Endothelial cell of umbilical vein (primary cell): ENCODE data around the gene SGCE. TPM values are rescaled to one million over a fixed set of nuclear protein-coding genes. Genes with fewer than 3 reads are reported as not detected.

ENCODE experiments used
- BruUV-seq: library from RNA; stranded (reverse); fragments of 400-500 nt; replicated peaks from 2 replicates; lab custom pipeline; 2021; lab: Mats Ljungman, UMichigan
- CTCF ChIA-PET: fragments of 300-600, 350-600 bp; sonication (Branson Sonifier 250); formaldehyde crosslinking; loops from one replicate; lab custom pipeline; 2021; ENCODE audit warnings: antibody characterized with exemption, inconsistent platforms; lab: Charles Lee
- POLR2A ChIA-PET: fragments of 300-600, 350-600 bp; sonication (Branson Sonifier 250); formaldehyde crosslinking; loops from one replicate; lab custom pipeline; 2021; ENCODE audit warnings: antibody characterized with exemption, inconsistent platforms; lab: Charles Lee
- DNase-seq: peaks from one replicate; pipeline ENCODE4 v3.0.0-alpha.2; 2011; ENCODE audit warnings: low read depth, low spot score
- FAIRE-seq: peaks from 2 replicates; lab custom pipeline; 2011; peaks lifted over from hg19 to GRCh38; lab: Jason Lieb, UNC
- H2AFZ ChIP-seq: 2 replicates; pipeline ENCODE4 v1.6.0; 2012; ENCODE audit warnings: low read depth, low read length, control low read depth, inconsistent platforms
- H3K27ac ChIP-seq: 2 replicates; pipeline ENCODE4 v1.5.1; 2011; ENCODE audit warnings: low read depth, mild to moderate bottlenecking, control low read depth, low read length, moderate library complexity; ENCODE audit not compliant: insufficient read depth
- H3K27me3 ChIP-seq, 2 experiments: 2 replicates each; pipeline versions ENCODE4 v1.6.0 to v1.6.1; 2011; ENCODE audit warnings: low read length in 2 of 2, mixed read lengths in 1 of 2; ENCODE audit not compliant: control insufficient read depth in 2 of 2, insufficient read depth in 2 of 2
- H3K36me3 ChIP-seq, 2 experiments: 2 replicates in 1 of 2; 3 replicates in 1 of 2; pipeline ENCODE4 v1.5.1; 2011; ENCODE audit warnings: low read length in 2 of 2, mild to moderate bottlenecking in 1 of 2, moderate library complexity in 1 of 2; ENCODE audit not compliant: control insufficient read depth in 2 of 2, insufficient read depth in 2 of 2; ENCODE audit errors: extremely low read depth in 1 of 2
- H3K4me1 ChIP-seq: 3 replicates; pipeline ENCODE4 v1.5.1; 2011; ENCODE audit warnings: mild to moderate bottlenecking, low read length; ENCODE audit not compliant: control insufficient read depth, insufficient read depth; ENCODE audit errors: extremely low read depth
- H3K4me2 ChIP-seq: 2 replicates; pipeline ENCODE4 v1.6.1; 2011; ENCODE audit warnings: low read length, control low read depth, mixed read lengths; ENCODE audit not compliant: insufficient read depth
- H3K4me3 ChIP-seq, 3 experiments: fragments of 200-600 bp in 1 of 3; sonication (generic), shearing (Covaris generic) in 1 of 3; replicated peaks in 1 of 3; 2 replicates each; pipeline ENCODE4 v1.5.1; 2011 to 2016; ENCODE audit warnings: control low read depth in 3 of 3, low read length in 3 of 3, mild to moderate bottlenecking in 2 of 3, inconsistent platforms in 1 of 3, low read depth in 1 of 3, moderate library complexity in 1 of 3; ENCODE audit not compliant: insufficient read depth in 1 of 3
- H3K79me2 ChIP-seq: 2 replicates; pipeline ENCODE4 v1.6.0; 2012; ENCODE audit warnings: low read length, inconsistent platforms; ENCODE audit not compliant: control insufficient read depth, insufficient read depth
- H3K9ac ChIP-seq: replicated peaks from 2 replicates; pipeline ENCODE3; 2011; ENCODE audit warnings: low read length, control low read depth; ENCODE audit not compliant: insufficient read depth; ENCODE audit errors: extremely low read depth
- H3K9me1 ChIP-seq: replicated peaks from 3 replicates; pipeline ENCODE4 v1.6.0; 2011; ENCODE audit warnings: mild to moderate bottlenecking, low read length; ENCODE audit not compliant: control insufficient read depth, insufficient read depth; ENCODE audit errors: extremely low read depth
- H3K9me3 ChIP-seq: replicated peaks from 2 replicates; pipeline ENCODE4 v1.5.1; 2012; ENCODE audit warnings: low read length, inconsistent platforms; ENCODE audit not compliant: control insufficient read depth, insufficient read depth
- H4K20me1 ChIP-seq: replicated peaks from 2 replicates; pipeline ENCODE3; 2011; ENCODE audit warnings: mild to moderate bottlenecking, low read length; ENCODE audit not compliant: control insufficient read depth, insufficient read depth; ENCODE audit errors: extremely low read depth
- CTCF ChIP-seq, 2 donors: IDR thresholded peaks; 1 replicate in 1 of 2; 2 replicates in 1 of 2; pipeline ENCODE4 v1.5.1; 2011; ENCODE audit warnings: low read length in 2 of 2, mild to moderate bottlenecking in 2 of 2, moderate library complexity in 2 of 2, control low read depth in 1 of 2, inconsistent platforms in 1 of 2, low read depth in 1 of 2; ENCODE audit not compliant: insufficient read depth in 1 of 2; ENCODE audit errors: extremely low read depth in 1 of 2
- EZH2 ChIP-seq: IDR thresholded peaks from 2 replicates; pipeline ENCODE4 v1.6.1; 2012; ENCODE audit warnings: borderline replicate concordance, low read depth, mild to moderate bottlenecking, moderate library complexity, low read length, inconsistent platforms; ENCODE audit not compliant: severe bottlenecking
- FOS ChIP-seq: IDR thresholded peaks from 2 replicates; pipeline ENCODE4 v1.6.1; 2011; ENCODE audit warnings: mild to moderate bottlenecking, low read length, moderate library complexity, borderline replicate concordance; ENCODE audit not compliant: insufficient read depth
- GATA2 ChIP-seq: IDR thresholded peaks from 2 replicates; pipeline ENCODE4 v1.7.0; 2011; ENCODE audit warnings: low read depth, mild to moderate bottlenecking, moderate library complexity, mixed read lengths, low read length; ENCODE audit not compliant: insufficient read length, insufficient read depth
- JUN ChIP-seq: IDR thresholded peaks from 2 replicates; pipeline ENCODE4 v1.6.1; 2011; ENCODE audit warnings: borderline replicate concordance, low read depth; ENCODE audit not compliant: insufficient read length, insufficient read depth
- MAX ChIP-seq: IDR thresholded peaks from 2 replicates; pipeline ENCODE4 v1.6.1; 2011; ENCODE audit not compliant: insufficient read depth, insufficient read length
- MYC ChIP-seq: IDR thresholded peaks from one replicate; pipeline ENCODE4 v1.6.1; 2011; ENCODE audit warnings: mild to moderate bottlenecking, low read depth, low read length
- POLR2A ChIP-seq: IDR thresholded peaks from 2 replicates; pipeline ENCODE4 v1.6.1; 2012; ENCODE audit warnings: low read depth, mild to moderate bottlenecking, control low read depth, low read length
- POLR2AphosphoS5 ChIP-seq: IDR thresholded peaks from 2 replicates; pipeline ENCODE4 v1.6.1; 2012; ENCODE audit warnings: low read depth, mild to moderate bottlenecking, control low read depth, low read length, moderate library complexity; ENCODE audit not compliant: insufficient read depth
- dilution Hi-C: fragments of 300-500 bp; cut with MboI; formaldehyde crosslinking; loops from one replicate; pipeline ENCODE4 v1.15.0; 2019; ENCODE audit warnings: low sequenced_read_pairs; ENCODE audit not compliant: extremely low pct_ligation_motif_present
- intact Hi-C: fragments of 100-400 bp; cut with micrococcal nuclease; formaldehyde crosslinking; loops from one replicate; pipeline ENCODE4 v1.10.0; 2022
- polyA plus RNA-seq, 4 experiments: library from polyadenylated mRNA; depleted of rRNA in 3 of 4; stranded (reverse) in 3 of 4; unstranded in 1 of 4; fragments of >200 nt; gene quantifications; 2 replicates each; pipeline versions ENCODE4 v1.2.1 to v1.2.3, GENCODE V29; 2011 to 2012; ENCODE audit warnings: missing spikeins in 1 of 4
- total RNA-seq: library from RNA; stranded (reverse); gene quantifications from 2 replicates; pipeline ENCODE4 v1.2.3, GENCODE V29; 2021

Gene SGCE
- total and polyA plus RNA-seq, 2 donors (not counting 3 experiments of a cell fraction or from before 2014, with no cell fraction given) = 46.8 to 53.3 TPM

- intact Hi-C loops = loop anchor here (2.0 to 5.0 kb wide), 2 partner anchors 65 to 250 kb away; no protein-coding TSS in a partner anchor
- H3K36me3 ChIP-seq = no peaks in the 10 kb centered on the region
- no peaks in the 10 kb centered on the region for H4K20me1 ChIP-seq
- DNase-seq = peak; percentile 90
- dilution Hi-C loops = no loop called here
- FAIRE-seq = peak; percentile 66
- peak overlapping the region; percentile 69 for H2AFZ ChIP-seq
- H3K4me2 ChIP-seq = peak overlapping the region; percentile 66
- peak overlapping the region; percentile 74 for H3K9ac ChIP-seq
- POLR2A ChIA-PET = no interaction called here
- no peaks in the 10 kb centered on the region for H3K27me3 ChIP-seq
- H3K79me2 ChIP-seq = no peaks in the 10 kb centered on the region
- H3K9me3 ChIP-seq = no peaks in the 10 kb centered on the region
- TF ChIP-seq MYC (no peak), JUN (peak; percentile 83), POLR2AphosphoS5 (peak; percentile 45), GATA2 (no peak), POLR2A (no peak), EZH2 (no peak), FOS (peak; percentile 98), MAX (no peak), CTCF (IDR thresholded peaks at IDR 0.05; ENCODE audit: extremely low read depth in 1 of 2, insufficient read depth in 1 of 2, low read depth in 1 of 2, low read length in 2 of 2) (no peak)
- CTCF ChIA-PET = interaction anchor here (1.5 to 1.7 kb wide), 3 partner anchors 38 to 248 kb away, joined by 7 to 9 read pairs (median 7); partner anchors contain the start of gene SGCE
- peaks cover 43% of the 10 kb centered on the region for H3K4me1 ChIP-seq
- peak overlapping the region; percentile 83 for H3K27ac ChIP-seq
- no peak overlapping the region for H3K4me3 ChIP-seq
- no peaks in the 10 kb centered on the region for H3K9me1 ChIP-seq
- BruUV-seq = no TSS peak
Measured at GRCh38 chr7:94697035-94697974, 41.4 kb upstream of the SGCE start.
